ENCODE data around the gene INPP5A.
"Not testable (repeated sequence)": the region's sequence is repeated elsewhere in the genome, so short reads cannot be mapped to it uniquely, and the experiment has no call there.

Gene INPP5A

DNA sequence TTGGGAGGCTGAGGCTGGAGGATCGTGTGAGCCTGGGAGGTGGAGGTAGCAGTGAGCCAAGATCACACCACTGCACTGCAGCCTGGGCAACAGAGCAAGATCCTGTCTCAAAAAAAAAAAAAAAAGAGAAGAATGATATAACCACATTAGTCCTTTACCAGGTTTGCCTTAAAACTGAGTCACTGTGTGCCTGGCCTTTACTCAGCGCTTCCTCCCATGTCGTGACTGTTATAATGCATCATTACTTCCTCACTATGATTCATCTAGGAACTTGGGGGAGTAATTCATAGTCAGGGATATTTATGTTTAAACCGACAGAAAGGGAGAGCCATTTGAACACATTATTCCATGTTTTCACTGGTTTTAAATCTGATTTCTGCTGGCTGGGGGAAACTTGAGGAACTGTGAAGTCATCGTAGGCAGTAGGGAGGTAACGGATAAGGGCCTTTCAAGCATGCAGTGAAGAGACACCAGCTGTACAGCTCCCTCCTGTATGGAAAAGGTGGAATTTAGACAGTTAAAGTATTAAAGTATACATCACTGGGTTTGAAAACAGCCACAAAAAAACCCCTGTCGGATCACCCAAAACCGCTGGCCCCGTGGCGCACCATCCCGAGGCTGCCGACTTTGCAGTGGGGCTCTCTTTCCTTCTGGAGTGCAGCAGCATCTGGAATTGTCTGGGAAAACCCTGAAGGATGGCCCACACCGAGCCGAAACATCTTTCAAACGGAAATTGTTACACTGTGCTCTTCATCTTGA lies 128.5 kb downstream of the INPP5A start:
- peak overlapping the region; percentile 68 for H3K27ac Mint-ChIP-seq
- DNase-seq = no peak
- no peaks in the 10 kb centered on the region for H3K27me3 Mint-ChIP-seq
- peaks cover 18% of the 10 kb centered on the region for H3K4me1 Mint-ChIP-seq
- ATAC-seq = peak; percentile 92
- H3K36me3 Mint-ChIP-seq (ENCODE audit: low read depth) = peaks cover 2% of the 10 kb centered on the region
- H3K4me3 Mint-ChIP-seq = no peak overlapping the region
- no peaks in the 10 kb centered on the region for H3K9me3 Mint-ChIP-seq

DNA sequence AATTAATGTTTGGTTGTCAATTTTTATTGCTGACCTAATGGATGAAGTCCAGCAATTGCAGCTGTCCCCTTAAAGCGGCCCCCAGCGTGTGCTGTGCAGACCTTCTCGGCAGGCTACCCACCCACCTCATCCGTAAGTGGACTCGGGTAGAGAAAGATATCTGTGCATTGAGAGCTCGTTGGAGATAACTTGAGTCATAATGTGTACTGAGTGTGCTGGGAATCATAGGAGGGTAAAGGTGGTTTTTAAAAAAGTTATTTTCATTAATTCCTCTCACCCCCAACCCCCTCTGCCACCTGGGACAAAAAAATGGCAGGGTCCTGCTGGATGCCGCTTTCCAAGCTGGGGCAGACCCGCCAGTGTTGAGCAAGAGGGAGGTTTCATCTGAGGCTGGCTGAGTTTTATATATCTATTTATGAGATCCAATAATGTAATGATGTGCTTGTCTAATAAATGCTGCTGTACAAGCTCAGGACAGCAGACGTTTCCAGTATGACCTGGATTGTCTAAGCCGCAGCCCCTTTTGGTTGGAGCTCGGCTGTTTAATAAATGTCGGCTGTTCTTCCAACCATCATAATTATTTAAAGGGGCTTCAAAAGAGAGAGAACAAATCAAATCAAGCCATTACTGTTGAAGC lies 129.2 kb downstream of the INPP5A start:
- H3K27ac Mint-ChIP-seq = no peak overlapping the region
- no peak overlapping the region for H3K4me3 Mint-ChIP-seq
- ATAC-seq (no peak), DNase-seq (no peak)
- no peaks in the 10 kb centered on the region for H3K9me3 Mint-ChIP-seq
- no peaks in the 10 kb centered on the region for H3K27me3 Mint-ChIP-seq
- peaks cover 18% of the 10 kb centered on the region for H3K4me1 Mint-ChIP-seq
- H3K36me3 Mint-ChIP-seq (ENCODE audit: low read depth) = peaks cover 2% of the 10 kb centered on the region

DNA sequence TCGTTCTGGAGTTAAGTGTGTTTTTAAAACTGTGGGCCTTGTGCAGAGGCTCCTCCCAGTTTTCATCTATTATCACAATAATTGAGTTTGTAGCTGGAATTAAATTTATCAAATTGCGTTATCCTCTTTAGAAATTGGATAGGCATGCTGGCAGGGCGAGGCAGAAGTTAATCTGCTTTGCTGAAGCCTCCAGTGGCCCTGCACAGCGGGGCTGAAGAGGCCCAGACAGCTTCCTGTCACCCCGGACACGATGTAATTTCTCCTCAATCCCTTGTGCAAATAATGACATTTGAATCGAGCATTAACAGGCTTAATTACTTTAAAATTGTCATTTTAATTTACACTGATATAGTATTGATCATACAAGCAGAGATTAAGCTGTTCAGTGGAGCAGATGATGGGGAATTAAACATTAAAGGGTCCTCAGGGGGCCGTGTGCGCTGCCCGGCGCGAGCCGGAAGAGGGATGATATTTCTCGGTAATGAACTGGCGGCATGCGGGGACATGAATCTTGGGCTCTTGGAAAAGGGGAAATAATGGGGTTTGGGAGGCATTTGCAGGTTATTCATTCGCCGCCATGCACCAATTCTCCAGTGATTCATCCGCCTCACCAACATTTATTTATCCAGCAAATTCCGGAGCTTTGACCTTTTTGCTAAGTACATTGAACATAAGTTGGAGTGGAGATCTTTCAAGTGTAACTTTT lies 129.9 kb downstream of the INPP5A start:
- H3K9me3 Mint-ChIP-seq = no peaks in the 10 kb centered on the region
- no peak for DNase-seq
- ATAC-seq = no peak
- H3K27ac Mint-ChIP-seq = no peak overlapping the region
- H3K36me3 Mint-ChIP-seq (ENCODE audit: low read depth) = peaks cover 2% of the 10 kb centered on the region
- H3K27me3 Mint-ChIP-seq = no peaks in the 10 kb centered on the region
- H3K4me3 Mint-ChIP-seq = no peak overlapping the region
- H3K4me1 Mint-ChIP-seq = peaks cover 18% of the 10 kb centered on the region

DNA sequence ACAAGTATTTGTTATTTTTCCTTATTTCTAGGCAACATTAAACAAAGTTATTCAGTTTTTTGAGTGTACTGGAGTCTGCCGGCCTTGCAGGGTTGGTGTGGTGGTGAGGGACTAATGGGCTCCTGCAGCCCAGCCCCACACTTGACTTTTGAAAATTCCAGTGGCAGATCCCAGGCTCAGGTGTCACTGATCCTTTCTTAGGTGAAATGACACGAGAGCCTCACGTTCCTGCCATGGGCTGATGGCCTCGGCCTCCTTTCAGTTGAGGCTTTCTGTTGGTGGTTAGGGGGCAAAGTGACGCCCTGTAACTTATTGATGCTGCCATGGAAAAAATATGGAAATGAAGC lies 130.4 kb downstream of the INPP5A start:
- peaks cover 5% of the 10 kb centered on the region for H3K36me3 Mint-ChIP-seq (ENCODE audit: low read depth)
- no peak for ATAC-seq
- DNase-seq = no peak
- H3K9me3 Mint-ChIP-seq = no peaks in the 10 kb centered on the region
- H3K27ac Mint-ChIP-seq = no peak overlapping the region
- no peaks in the 10 kb centered on the region for H3K27me3 Mint-ChIP-seq
- peaks cover 18% of the 10 kb centered on the region for H3K4me1 Mint-ChIP-seq
- no peak overlapping the region for H3K4me3 Mint-ChIP-seq

DNA sequence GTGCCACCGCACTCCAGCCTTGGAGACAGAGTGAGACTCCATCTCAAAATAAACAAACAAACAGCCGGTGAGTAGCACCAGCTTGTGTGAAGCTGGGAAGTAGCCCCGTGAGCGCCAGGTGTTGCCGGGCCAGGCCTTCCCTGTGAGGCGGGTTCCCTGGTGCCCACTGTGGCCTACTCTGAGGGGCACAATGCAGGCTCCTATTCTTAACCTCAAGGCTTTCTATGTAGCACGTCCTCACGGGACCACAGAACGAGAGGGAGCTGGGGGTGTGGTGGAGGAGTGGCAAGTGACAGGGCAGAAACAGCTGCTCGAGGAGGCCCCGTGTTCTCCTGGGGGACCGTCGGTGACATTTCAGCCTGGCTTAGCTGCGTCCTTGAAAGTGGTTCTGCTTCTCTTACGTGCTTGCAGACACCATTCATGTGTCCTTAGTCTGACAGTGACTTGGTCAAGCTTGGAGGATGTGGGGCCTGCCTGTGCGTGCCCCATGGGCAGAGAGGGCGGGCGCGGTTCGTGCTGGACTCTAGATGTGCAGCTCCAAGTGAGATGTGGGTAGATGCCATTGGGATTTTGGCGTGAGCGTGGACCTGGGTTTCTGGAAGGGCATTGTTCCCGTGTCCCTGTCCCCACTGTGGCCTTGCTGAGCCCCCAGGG lies 131.7 kb downstream of the INPP5A start:
- Mint-ChIP-seq H3K27ac (no peak overlapping the region), H3K9me3 (no peaks in the 10 kb centered on the region), H3K4me1 (peaks cover 18% of the 10 kb centered on the region), H3K36me3 (ENCODE audit: low read depth) (peaks cover 5% of the 10 kb centered on the region), H3K4me3 (no peak overlapping the region), H3K27me3 (no peaks in the 10 kb centered on the region)
- ATAC-seq (no peak), DNase-seq (no peak)

DNA sequence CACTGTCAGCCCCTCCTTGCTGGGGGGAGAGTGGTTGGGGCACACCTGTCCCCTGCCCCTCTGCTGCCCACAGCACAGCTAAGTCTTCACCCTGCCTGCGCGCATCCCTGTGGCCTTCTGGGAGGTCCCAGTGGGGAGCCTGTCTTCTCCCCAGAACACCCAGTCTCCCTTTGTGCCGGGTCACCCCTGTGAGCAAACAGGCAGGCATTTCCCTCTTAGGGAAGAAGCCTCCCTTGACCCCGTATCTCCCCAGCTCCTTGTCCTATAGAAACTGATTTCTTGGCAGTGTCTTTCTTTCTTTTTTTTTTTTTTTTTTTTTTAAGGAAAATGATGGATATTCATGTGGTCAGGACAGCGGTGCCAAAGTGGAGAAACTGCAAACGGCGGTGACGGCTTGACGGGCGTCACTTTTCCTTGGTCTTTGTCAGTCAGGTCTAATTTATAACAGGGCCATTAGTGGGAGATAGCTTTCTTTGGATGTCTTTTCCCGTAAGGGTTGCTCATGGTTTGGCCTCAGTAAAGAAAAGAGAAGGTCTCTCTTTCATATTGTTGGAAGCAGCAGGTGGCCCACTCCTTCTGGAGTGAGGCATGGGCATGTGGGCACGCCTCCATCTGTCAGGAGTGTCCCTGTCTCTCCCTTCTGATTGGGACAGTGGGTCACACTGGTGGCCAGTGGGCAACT lies 133.1 kb downstream of the INPP5A start:
- no peak for ATAC-seq
- H3K36me3 Mint-ChIP-seq (ENCODE audit: low read depth) = peaks cover 5% of the 10 kb centered on the region
- no peaks in the 10 kb centered on the region for H3K9me3 Mint-ChIP-seq
- no peak overlapping the region for H3K4me3 Mint-ChIP-seq
- no peaks in the 10 kb centered on the region for H3K27me3 Mint-ChIP-seq
- H3K27ac Mint-ChIP-seq = no peak overlapping the region
- H3K4me1 Mint-ChIP-seq = peaks cover 11% of the 10 kb centered on the region
- DNase-seq = no peak

DNA sequence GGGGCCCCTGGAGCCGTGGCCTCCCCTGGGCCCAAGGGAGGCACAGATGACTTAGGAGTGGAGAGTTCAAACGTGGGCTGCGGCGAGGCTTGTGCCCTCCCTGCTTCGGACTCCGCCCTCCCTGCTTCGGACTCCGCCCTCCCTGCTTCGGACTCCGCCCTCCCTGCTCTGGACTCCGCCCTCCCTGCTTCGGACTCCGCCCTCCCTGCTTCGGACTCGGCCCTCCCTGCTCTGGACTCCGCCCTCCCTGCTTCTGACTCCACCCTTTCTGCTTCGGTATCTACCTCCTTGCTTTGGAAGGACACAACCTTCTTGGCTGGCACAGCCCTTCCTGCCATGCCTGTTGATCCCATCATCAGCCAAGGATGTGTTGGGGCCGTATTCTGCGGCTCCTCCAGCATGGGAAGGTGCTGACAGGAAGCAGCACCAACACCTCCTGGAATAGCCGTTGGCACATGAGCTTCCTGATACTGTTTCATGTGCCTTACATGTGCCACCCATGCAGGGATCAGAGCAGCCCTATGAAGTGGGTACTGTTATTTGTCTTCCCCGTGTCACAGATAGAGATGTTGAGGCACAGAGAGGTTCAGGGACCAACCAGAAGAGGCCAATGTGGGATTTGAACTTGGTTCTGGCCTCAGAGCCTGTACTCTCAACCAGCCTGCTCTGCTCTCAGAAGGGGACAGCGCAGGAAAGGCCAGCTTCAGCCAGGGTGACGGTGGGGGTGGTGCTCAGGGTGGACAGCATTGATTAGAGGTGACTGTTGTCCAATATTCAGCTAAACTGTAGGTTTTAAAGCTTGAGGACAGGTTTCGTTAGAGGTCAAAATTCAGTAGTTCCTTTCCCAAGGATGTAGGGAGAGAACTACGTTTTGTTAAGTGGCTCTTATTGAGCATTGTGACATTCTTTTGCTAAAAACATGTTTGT lies 133.9 kb downstream of the INPP5A start:
- Mint-ChIP-seq H3K27me3 (no peaks in the 10 kb centered on the region), H3K9me3 (no peaks in the 10 kb centered on the region), H3K4me1 (peaks cover 3% of the 10 kb centered on the region), H3K36me3 (ENCODE audit: low read depth) (peaks cover 5% of the 10 kb centered on the region), H3K4me3 (no peak overlapping the region), H3K27ac (no peak overlapping the region)
- no peak for DNase-seq
- no peak for ATAC-seq

DNA sequence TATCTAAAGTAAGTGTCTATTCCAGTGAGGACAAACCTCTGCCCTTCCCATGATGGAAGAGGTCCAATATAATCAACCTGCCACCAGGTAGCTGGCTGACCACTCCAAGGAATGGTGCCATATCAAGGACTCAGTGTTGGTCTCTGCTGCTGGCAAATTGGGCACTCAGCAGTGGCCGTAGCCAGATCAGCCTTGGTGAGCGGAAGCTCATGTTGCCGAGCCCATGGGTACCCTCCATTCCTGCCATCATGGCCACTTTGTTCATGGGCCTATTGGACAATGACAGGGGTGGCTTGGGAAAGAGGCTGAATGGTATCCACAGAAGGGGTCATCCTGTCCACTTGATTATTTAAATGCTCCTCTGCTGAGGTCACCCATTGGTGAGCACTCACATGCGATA lies 136.2 kb downstream of the INPP5A start:
- H3K27me3 Mint-ChIP-seq; H3K4me3 Mint-ChIP-seq; H3K4me1 Mint-ChIP-seq; DNase-seq; ATAC-seq; H3K27ac Mint-ChIP-seq; H3K36me3 Mint-ChIP-seq (ENCODE audit: low read depth); H3K9me3 Mint-ChIP-seq: not testable (repeated sequence)

DNA sequence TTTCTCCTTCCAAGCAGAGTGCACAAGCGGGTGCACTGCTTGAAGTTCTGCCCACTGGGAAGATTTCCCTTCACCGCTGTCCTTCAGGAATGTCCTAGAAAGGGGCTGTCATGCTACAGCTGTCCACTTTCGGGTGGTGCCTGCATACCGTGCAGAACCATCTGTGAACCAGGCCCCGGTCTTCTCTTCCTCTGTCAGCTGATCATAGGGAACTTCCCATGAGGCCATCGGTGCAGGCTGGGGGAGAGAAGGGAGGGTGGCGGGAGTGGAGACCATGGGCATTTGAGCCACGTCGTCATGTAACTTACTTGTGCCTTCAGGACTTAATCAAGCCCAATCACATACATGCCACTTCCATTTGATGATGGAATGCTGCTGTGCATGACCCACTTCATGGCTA lies 136.7 kb downstream of the INPP5A start:
- H3K27me3 Mint-ChIP-seq = no peaks in the 10 kb centered on the region
- H3K27ac Mint-ChIP-seq = no peak overlapping the region
- no peaks in the 10 kb centered on the region for H3K9me3 Mint-ChIP-seq
- DNase-seq = no peak
- no peaks in the 10 kb centered on the region for H3K4me1 Mint-ChIP-seq
- H3K4me3 Mint-ChIP-seq = no peak overlapping the region
- H3K36me3 Mint-ChIP-seq (ENCODE audit: low read depth) = peaks cover 3% of the 10 kb centered on the region
- ATAC-seq = no peak

DNA sequence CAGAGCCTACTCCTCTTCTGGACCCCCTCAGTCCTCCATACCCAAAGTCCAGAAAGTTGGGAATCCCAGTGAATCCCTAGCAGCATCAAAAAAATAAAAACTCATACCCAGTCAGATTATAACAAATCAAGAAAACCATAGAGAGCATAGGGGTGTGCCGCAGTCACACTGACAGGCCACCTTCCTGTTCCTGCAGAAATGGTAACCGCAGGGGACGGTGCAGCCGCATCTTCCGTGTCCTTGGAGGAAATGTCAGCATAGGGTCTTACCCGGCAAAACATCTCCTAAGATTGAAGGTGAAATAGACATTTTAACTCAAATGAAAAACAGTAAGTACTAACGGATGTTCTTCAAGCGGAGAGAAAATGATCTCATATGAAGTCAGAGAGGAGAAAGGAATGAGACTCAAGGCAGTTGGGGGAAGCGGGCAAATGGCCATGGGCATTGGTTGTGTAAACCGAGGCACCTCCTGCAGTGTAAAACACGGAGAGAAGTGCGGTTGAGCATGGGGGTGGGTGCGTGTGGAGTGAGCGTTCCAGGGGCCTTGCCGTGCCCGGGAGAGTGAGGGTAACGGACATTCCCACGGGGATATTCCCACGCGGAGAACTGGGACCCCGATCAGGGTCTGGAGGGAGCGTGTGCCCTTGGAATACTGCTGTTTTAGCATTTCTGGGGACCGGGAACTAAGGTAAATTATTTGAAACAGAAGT lies 137.6 kb downstream of the INPP5A start:
- DNase-seq = no peak
- H3K4me3 Mint-ChIP-seq = no peak overlapping the region
- no peaks in the 10 kb centered on the region for H3K9me3 Mint-ChIP-seq
- no peak for ATAC-seq
- H3K27ac Mint-ChIP-seq = no peak overlapping the region
- peaks cover 3% of the 10 kb centered on the region for H3K36me3 Mint-ChIP-seq (ENCODE audit: low read depth)
- H3K4me1 Mint-ChIP-seq = no peaks in the 10 kb centered on the region
- no peaks in the 10 kb centered on the region for H3K27me3 Mint-ChIP-seq

DNA sequence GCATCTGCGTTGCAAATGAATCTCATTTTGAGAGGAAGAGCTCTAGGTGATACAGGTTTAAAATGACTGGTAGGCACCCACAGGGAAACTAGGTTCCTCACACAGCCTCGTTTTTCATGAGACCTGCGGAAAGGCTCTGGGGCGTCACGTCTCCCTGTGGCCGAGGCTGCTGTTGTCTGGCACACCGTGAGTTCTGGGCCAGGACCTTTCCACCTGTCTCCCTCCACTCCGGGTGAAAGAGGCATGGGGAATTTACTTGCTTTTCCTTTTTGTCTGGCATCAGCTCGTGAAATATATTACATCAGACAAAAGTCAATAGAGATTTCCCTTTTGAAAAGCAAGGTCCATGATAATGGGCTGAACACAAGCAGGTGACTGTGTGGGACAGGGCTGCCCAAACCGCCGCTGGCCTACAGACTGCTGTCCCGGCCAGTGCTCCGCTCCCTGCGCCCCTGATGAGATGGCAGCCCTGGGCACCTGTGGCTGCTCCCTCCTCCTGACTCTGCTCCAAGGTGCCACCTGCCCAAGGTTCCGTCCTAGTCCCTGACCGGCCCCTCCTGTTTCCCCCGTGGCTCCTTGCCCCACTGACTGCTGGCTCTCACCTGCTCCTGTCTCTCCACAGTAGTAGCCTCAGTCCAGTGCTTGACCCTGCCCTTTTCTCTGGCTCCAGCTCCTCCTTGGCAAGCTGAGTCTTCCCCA lies 138.8 kb downstream of the INPP5A start:
- Mint-ChIP-seq H3K27ac (no peak overlapping the region), H3K4me3 (no peak overlapping the region), H3K36me3 (ENCODE audit: low read depth) (peaks cover 5% of the 10 kb centered on the region), H3K4me1 (peaks cover 4% of the 10 kb centered on the region), H3K27me3 (no peaks in the 10 kb centered on the region), H3K9me3 (no peaks in the 10 kb centered on the region)
- DNase-seq (no peak), ATAC-seq (no peak)

DNA sequence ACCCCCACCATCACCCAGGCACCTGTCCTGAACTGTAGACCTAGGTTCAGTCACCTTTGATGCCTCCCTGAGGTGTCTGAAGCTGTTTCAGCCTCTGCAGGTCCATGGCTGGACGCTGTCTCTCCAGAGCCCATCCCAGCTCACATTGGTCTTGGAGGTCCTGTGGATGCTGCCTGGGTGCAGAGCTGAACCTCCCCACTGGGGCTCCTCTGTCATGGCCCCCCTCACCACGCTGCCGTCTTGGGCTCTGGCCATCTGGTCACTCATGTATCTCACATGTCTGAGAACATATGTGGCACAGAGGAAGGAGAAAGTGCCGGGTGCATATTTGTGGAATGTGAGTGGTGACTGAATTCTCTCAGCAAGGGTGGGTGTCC lies 139.5 kb downstream of the INPP5A start:
- Mint-ChIP-seq H3K36me3 (ENCODE audit: low read depth) (peaks cover 5% of the 10 kb centered on the region), H3K9me3 (no peaks in the 10 kb centered on the region), H3K4me1 (peaks cover 5% of the 10 kb centered on the region), H3K27me3 (no peaks in the 10 kb centered on the region), H3K4me3 (no peak overlapping the region), H3K27ac (no peak overlapping the region)
- no peak for DNase-seq
- ATAC-seq = no peak
